Testis (tissue), 2 donors: Measurements from ENCODE around the gene DGKD.

Experiments
- CTCF ChIP-seq, 3 experiments: fragments of 450-650 bp in 2 of 3; fragments of 200-600 bp in 1 of 3; sonication (generic) in 1 of 3; IDR thresholded peaks; one replicate each; pipeline ENCODE4 v1.5.1; 2016 to 2019; ENCODE audit warnings: antibody characterized with exemption in 3 of 3, mild to moderate bottlenecking in 2 of 3, moderate library complexity in 1 of 3
- POLR2A ChIP-seq: fragments of 450-650 bp; IDR thresholded peaks from one replicate; pipeline ENCODE4 v1.6.1; 2017; ENCODE audit warnings: antibody characterized with exemption, mild to moderate bottlenecking, moderate library complexity

- TF ChIP-seq POLR2A (no peak), CTCF (IDR thresholded peaks at IDR 0.05) (no peak)
Measured at GRCh38 chr2:233479616-233480489, 125.6 kb downstream of the DGKD start.
